Measurements from ENCODE around the gene CTPS2. TPM values are rescaled to one million over a fixed set of nuclear protein-coding genes. Genes with fewer than 3 reads are reported as not detected.

The CTPS2 gene
- total RNA-seq, 1 experiment from 2014 or later = 3.8 TPM

DNA sequence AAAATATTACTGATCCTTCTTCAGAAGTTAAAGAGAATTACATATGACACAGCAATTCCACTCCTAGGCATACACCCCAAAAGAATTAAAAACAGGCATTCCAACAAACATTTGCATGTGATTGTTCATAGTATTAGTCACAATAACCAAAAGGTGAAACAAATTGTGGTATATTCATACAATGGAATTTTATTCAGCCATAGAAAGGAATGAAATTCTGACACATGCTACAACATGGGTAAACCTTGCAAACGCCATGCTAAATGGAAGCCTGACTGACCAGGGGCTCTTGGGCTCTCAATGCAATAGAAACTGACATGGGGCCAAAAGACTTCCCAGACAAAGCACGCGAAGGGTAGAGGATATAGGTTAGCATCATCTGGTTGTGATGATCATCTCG, 124.6 kb downstream of the CTPS2 start:
- CTCF ChIA-PET = no interaction called here
- TF ChIP-seq POLR2AphosphoS5 (IDR thresholded peaks at IDR 0.05; ENCODE audit: low read depth, low read length) = no peak
- TF ChIP-seq SIN3A (IDR thresholded peaks at IDR 0.05; ENCODE audit: borderline replicate concordance, insufficient read depth, low read depth, low read length) = no peak
- TF ChIP-seq, protein P1, sequence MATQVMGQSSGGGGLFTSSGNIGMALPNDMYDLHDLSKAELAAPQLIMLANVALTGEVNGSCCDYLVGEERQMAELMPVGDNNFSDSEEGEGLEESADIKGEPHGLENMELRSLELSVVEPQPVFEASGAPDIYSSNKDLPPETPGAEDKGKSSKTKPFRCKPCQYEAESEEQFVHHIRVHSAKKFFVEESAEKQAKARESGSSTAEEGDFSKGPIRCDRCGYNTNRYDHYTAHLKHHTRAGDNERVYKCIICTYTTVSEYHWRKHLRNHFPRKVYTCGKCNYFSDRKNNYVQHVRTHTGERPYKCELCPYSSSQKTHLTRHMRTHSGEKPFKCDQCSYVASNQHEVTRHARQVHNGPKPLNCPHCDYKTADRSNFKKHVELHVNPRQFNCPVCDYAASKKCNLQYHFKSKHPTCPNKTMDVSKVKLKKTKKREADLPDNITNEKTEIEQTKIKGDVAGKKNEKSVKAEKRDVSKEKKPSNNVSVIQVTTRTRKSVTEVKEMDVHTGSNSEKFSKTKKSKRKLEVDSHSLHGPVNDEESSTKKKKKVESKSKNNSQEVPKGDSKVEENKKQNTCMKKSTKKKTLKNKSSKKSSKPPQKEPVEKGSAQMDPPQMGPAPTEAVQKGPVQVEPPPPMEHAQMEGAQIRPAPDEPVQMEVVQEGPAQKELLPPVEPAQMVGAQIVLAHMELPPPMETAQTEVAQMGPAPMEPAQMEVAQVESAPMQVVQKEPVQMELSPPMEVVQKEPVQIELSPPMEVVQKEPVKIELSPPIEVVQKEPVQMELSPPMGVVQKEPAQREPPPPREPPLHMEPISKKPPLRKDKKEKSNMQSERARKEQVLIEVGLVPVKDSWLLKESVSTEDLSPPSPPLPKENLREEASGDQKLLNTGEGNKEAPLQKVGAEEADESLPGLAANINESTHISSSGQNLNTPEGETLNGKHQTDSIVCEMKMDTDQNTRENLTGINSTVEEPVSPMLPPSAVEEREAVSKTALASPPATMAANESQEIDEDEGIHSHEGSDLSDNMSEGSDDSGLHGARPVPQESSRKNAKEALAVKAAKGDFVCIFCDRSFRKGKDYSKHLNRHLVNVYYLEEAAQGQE (IDR thresholded peaks at IDR 0.05; ENCODE audit: insufficient read depth in 1 of 2, low read depth in 2 of 2, low read length in 1 of 2) = no peak
- TF ChIP-seq TCF7L2 (IDR thresholded peaks at IDR 0.05; ENCODE audit: low read depth, low read length) = no peak
- TF ChIP-seq, protein P2, sequence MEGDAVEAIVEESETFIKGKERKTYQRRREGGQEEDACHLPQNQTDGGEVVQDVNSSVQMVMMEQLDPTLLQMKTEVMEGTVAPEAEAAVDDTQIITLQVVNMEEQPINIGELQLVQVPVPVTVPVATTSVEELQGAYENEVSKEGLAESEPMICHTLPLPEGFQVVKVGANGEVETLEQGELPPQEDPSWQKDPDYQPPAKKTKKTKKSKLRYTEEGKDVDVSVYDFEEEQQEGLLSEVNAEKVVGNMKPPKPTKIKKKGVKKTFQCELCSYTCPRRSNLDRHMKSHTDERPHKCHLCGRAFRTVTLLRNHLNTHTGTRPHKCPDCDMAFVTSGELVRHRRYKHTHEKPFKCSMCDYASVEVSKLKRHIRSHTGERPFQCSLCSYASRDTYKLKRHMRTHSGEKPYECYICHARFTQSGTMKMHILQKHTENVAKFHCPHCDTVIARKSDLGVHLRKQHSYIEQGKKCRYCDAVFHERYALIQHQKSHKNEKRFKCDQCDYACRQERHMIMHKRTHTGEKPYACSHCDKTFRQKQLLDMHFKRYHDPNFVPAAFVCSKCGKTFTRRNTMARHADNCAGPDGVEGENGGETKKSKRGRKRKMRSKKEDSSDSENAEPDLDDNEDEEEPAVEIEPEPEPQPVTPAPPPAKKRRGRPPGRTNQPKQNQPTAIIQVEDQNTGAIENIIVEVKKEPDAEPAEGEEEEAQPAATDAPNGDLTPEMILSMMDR (IDR thresholded peaks at IDR 0.05) = no peak
- intact Hi-C loops (cut with micrococcal nuclease; ENCODE audit: unreplicated experiment) = no loop called here
- Histone ChIP-seq H3K27ac (ENCODE audit: low read length) (no peak overlapping the region), H3K4me3 (ENCODE audit: low read depth in 2 of 2, low read length in 2 of 2) (no peak overlapping the region), H3K36me3 (ENCODE audit: control insufficient read depth, insufficient read depth, low read length) (no peaks in the 10 kb centered on the region), H3K9me3 (ENCODE audit: control insufficient read depth, insufficient read depth, low read depth, low read length) (no peaks in the 10 kb centered on the region), H3K4me1 (ENCODE audit: control insufficient read depth, insufficient read depth, low read length) (no peaks in the 10 kb centered on the region), H3K27me3 (ENCODE audit: control insufficient read depth, insufficient read depth, low read length) (no peaks in the 10 kb centered on the region)
- no peak for ATAC-seq
- BruUV-seq (replicated peaks) = no TSS peak
- POLR2A ChIA-PET = no interaction called here
- in situ Hi-C loops (cut with HindIII; ENCODE audit: low pct_unique_long_range_greater_than_20kb, low sequenced_read_pairs) = no loop called here
- DNase-seq (ENCODE audit: low read depth, low spot score) = no peak

DNA sequence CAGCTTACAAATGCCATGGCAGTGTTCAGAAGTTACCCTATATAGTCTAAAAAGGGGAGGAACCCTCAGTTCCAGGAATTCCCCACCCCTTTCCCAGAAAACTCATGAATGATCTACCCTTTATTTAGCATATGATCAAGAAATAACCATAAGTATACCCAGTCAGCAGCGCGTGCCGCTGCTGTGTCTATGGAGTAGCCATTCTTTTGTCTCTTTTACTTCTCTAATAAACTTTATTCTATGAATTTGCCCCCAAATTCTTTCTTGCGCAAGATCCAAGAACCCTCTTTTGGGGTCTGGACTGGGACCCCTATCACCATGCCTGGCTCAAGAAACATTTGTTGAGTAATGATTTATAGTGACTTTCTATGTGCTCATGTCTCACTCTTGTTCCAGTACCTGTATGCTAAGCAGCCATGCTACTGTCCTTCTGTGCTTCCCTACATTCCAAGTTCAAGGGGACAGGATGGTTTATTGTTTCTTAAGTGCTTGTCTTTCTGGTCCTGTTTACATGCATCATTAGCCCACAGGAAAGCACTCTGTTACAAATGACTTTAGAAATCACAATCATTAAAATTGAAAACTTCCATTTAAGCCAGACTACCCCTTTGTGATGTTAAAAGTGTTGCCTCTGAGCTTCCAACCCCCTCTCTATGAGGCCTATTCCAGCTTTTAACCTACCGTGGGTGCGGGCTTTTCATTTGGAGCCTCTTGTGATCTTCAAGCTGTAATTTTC, 125.9 kb downstream of the CTPS2 start:
- TF ChIP-seq TCF7L2 (IDR thresholded peaks at IDR 0.05; ENCODE audit: low read depth, low read length) = no peak
- no peak for TF ChIP-seq POLR2AphosphoS5 (IDR thresholded peaks at IDR 0.05; ENCODE audit: low read depth, low read length)
- TF ChIP-seq, protein P1 (IDR thresholded peaks at IDR 0.05; ENCODE audit: insufficient read depth in 1 of 2, low read depth in 2 of 2, low read length in 1 of 2) = no peak
- TF ChIP-seq, protein P2 (IDR thresholded peaks at IDR 0.05) = no peak
- TF ChIP-seq SIN3A (IDR thresholded peaks at IDR 0.05; ENCODE audit: borderline replicate concordance, insufficient read depth, low read depth, low read length) = no peak
- DNase-seq (ENCODE audit: low read depth, low spot score) = no peak
- in situ Hi-C loops (cut with HindIII; ENCODE audit: low pct_unique_long_range_greater_than_20kb, low sequenced_read_pairs) = no loop called here
- BruUV-seq (replicated peaks) = no TSS peak
- ChIA-PET CTCF (no interaction called here), POLR2A (no interaction called here)
- H3K4me3 ChIP-seq (ENCODE audit: low read depth in 2 of 2, low read length in 2 of 2) = no peak overlapping the region
- H3K27me3 ChIP-seq (ENCODE audit: control insufficient read depth, insufficient read depth, low read length) = no peaks in the 10 kb centered on the region
- H3K9me3 ChIP-seq (ENCODE audit: control insufficient read depth, insufficient read depth, low read depth, low read length) = no peaks in the 10 kb centered on the region
- ATAC-seq = no peak
- intact Hi-C loops (cut with micrococcal nuclease; ENCODE audit: unreplicated experiment) = no loop called here
- H3K27ac ChIP-seq (ENCODE audit: low read length) = no peak overlapping the region
- no peaks in the 10 kb centered on the region for H3K4me1 ChIP-seq (ENCODE audit: control insufficient read depth, insufficient read depth, low read length)
- no peaks in the 10 kb centered on the region for H3K36me3 ChIP-seq (ENCODE audit: control insufficient read depth, insufficient read depth, low read length)

All from Panc1 (cell line).